Measurements from ENCODE around the gene ATG4B.

DNA sequence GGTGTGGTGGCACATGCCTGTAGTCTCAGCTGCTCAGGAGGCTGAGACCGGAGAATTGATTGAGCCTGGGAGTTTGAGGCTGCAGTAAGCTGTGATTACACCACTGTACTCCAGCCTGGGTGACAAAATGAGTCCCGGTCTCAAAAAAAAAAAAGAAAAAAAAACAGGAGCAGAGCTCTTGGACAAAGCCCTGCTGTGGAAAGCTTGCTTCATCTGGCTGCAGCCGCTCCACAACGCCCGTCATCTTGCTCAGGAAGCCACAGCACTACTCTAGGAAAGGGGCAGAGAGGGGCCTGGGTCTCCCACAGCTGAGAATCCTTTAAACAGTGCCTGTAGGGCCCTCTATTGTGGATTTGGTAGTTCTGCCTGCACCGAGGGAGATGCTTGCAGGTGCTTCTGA is 11.0 kb downstream of the ATG4B start:
- no peak for TF ChIP-seq EZH2 (IDR thresholded peaks at IDR 0.05; ENCODE audit: low read depth, low read length, severe bottlenecking)
- TF ChIP-seq PHF8 (conservative IDR thresholded peaks at IDR 0.05; ENCODE audit: low read depth, low read length): no peak
- no peak for TF ChIP-seq YY1 (IDR thresholded peaks at IDR 0.05; ENCODE audit: low read depth, low read length)
- TF ChIP-seq, protein P1, sequence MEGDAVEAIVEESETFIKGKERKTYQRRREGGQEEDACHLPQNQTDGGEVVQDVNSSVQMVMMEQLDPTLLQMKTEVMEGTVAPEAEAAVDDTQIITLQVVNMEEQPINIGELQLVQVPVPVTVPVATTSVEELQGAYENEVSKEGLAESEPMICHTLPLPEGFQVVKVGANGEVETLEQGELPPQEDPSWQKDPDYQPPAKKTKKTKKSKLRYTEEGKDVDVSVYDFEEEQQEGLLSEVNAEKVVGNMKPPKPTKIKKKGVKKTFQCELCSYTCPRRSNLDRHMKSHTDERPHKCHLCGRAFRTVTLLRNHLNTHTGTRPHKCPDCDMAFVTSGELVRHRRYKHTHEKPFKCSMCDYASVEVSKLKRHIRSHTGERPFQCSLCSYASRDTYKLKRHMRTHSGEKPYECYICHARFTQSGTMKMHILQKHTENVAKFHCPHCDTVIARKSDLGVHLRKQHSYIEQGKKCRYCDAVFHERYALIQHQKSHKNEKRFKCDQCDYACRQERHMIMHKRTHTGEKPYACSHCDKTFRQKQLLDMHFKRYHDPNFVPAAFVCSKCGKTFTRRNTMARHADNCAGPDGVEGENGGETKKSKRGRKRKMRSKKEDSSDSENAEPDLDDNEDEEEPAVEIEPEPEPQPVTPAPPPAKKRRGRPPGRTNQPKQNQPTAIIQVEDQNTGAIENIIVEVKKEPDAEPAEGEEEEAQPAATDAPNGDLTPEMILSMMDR (IDR thresholded peaks at IDR 0.05; ENCODE audit: control extremely low read depth in 1 of 3, insufficient read depth in 1 of 3, low read depth in 1 of 3, low read length in 3 of 3): no peak

Measured in H1 (cell line).